ENCODE measurements around the gene TTC23.
A peak's percentile ranks its signal among the peaks of the same experiment; 100 is the strongest.

Gene TTC23

GRCh38 chr15:99105514-99106341, 143.7 kb downstream of the TTC23 start:
- FAIRE-seq (no peak), DNase-seq (ENCODE audit: low spot score) (peak; percentile 3)

- peak; percentile 68 for DNase-seq (ENCODE audit: low spot score)
Measured at GRCh38 chr15:99104788-99105513, 144.4 kb downstream of the TTC23 start, which contains the start of gene SYNM. TSS of gene SYNM (plus strand) at chr15:99105080. CDS start at chr15:99105200, 120 bp downstream.

GRCh38 chr15:99103279-99103678, 146.1 kb downstream of the TTC23 start:
- FAIRE-seq (no peak), DNase-seq (ENCODE audit: low spot score) (no peak)

More at GRCh38 chr15:99104788-99105513, 144.4 kb downstream of the TTC23 start, which contains the start of gene SYNM:
- FAIRE-seq, result no peak

- DNase-seq (ENCODE audit: low spot score) (no peak), FAIRE-seq (no peak)
Measured at GRCh38 chr15:99102332-99103235, 146.8 kb downstream of the TTC23 start.

GRCh38 chr15:99101501-99101900, 147.9 kb downstream of the TTC23 start:
- FAIRE-seq (no peak), DNase-seq (ENCODE audit: low spot score) (no peak)

GRCh38 chr15:99100245-99101173, 148.9 kb downstream of the TTC23 start:
- FAIRE-seq, result no peak

GRCh38 chr15:99099661-99100060, 149.7 kb downstream of the TTC23 start:
- no peak for FAIRE-seq
- DNase-seq (ENCODE audit: low spot score), result no peak

More at GRCh38 chr15:99100245-99101173, 148.9 kb downstream of the TTC23 start:
- peak; percentile 38 for DNase-seq (ENCODE audit: low spot score)

- DNase-seq (ENCODE audit: low spot score) (no peak), FAIRE-seq (no peak)
Measured at GRCh38 chr15:99098991-99099390, 150.4 kb downstream of the TTC23 start.

- FAIRE-seq, result no peak
- DNase-seq (ENCODE audit: low spot score), result no peak
Measured at GRCh38 chr15:99098426-99098825, 151.0 kb downstream of the TTC23 start.

GRCh38 chr15:99097441-99098410, 151.7 kb downstream of the TTC23 start:
- no peak for FAIRE-seq
- DNase-seq (ENCODE audit: low spot score), result no peak

GRCh38 chr15:99096894-99097426, 152.4 kb downstream of the TTC23 start:
- no peak for DNase-seq (ENCODE audit: low spot score)
- no peak for FAIRE-seq

- DNase-seq (ENCODE audit: low spot score), result no peak
- FAIRE-seq, result no peak
Measured at GRCh38 chr15:99096173-99096893, 153.0 kb downstream of the TTC23 start.

GRCh38 chr15:99095626-99096025, 153.8 kb downstream of the TTC23 start:
- FAIRE-seq, result no peak

GRCh38 chr15:99092554-99093172, 156.7 kb downstream of the TTC23 start:
- no peak for DNase-seq (ENCODE audit: low spot score)
- no peak for FAIRE-seq

More at GRCh38 chr15:99095626-99096025, 153.8 kb downstream of the TTC23 start:
- no peak for DNase-seq (ENCODE audit: low spot score)

GRCh38 chr15:99090938-99091337, 158.4 kb downstream of the TTC23 start:
- DNase-seq (ENCODE audit: low spot score), result no peak
- no peak for FAIRE-seq

GRCh38 chr15:99090011-99090699, 159.2 kb downstream of the TTC23 start:
- FAIRE-seq (no peak), DNase-seq (ENCODE audit: low spot score) (no peak)

- FAIRE-seq, result no peak
- no peak for DNase-seq (ENCODE audit: low spot score)
Measured at GRCh38 chr15:99087405-99087943, 161.9 kb downstream of the TTC23 start.

Measured in RCC 7860 (cell line).